ENCODE results near the gene TTYH1.
"Not testable (repeated sequence)": the region's sequence is repeated elsewhere in the genome, so short reads cannot be mapped to it uniquely, and the experiment has no call there.

Gene TTYH1

GRCh38 chr19:54459282-54460229, 44.3 kb downstream of the TTYH1 start:
- no peak for DNase-seq (ENCODE audit: low read depth in 2 of 2)

GRCh38 chr19:54460230-54461005, 45.2 kb downstream of the TTYH1 start:
- DNase-seq (ENCODE audit: low read depth in 2 of 2) = no peak

- DNase-seq (ENCODE audit: low read depth in 2 of 2) = no peak
These were observed 45.9 kb downstream of the TTYH1 start for GRCh38 chr19:54461210-54461609.

GRCh38 chr19:54461613-54462012, 46.3 kb downstream of the TTYH1 start:
- DNase-seq (ENCODE audit: low read depth in 2 of 2) = no peak

GRCh38 chr19:54462047-54462654, 46.9 kb downstream of the TTYH1 start:
- no peak for DNase-seq (ENCODE audit: low read depth in 2 of 2)

GRCh38 chr19:54462655-54463530, 47.6 kb downstream of the TTYH1 start:
- peak; percentile 26 to 47 for DNase-seq (ENCODE audit: low read depth in 2 of 2)

GRCh38 chr19:54463531-54464043, 48.3 kb downstream of the TTYH1 start, which contains the start of gene LENG9:
Gene LENG9, minus strand, starts transcription at chr19:54463778. Its CDS starts 252 bp downstream, at chr19:54463526.
- peak; percentile 76 to 93 for DNase-seq (ENCODE audit: low read depth in 2 of 2)

- peak in 1 of 2 donors; percentile 41 for DNase-seq (ENCODE audit: low read depth in 2 of 2)
These were observed 48.9 kb downstream of the TTYH1 start for GRCh38 chr19:54464044-54464629.

GRCh38 chr19:54464630-54465425, 49.6 kb downstream of the TTYH1 start:
- DNase-seq (ENCODE audit: low read depth in 2 of 2) = peak; percentile 32 to 48

- DNase-seq (ENCODE audit: low read depth in 2 of 2) = no peak
These were observed 50.3 kb downstream of the TTYH1 start for GRCh38 chr19:54465426-54466109.

GRCh38 chr19:54466110-54466480, 50.8 kb downstream of the TTYH1 start:
- DNase-seq (ENCODE audit: low read depth in 2 of 2) = not testable (repeated sequence)

- no peak for DNase-seq (ENCODE audit: low read depth in 2 of 2)
These were observed 54.3 kb downstream of the TTYH1 start for GRCh38 chr19:54469496-54469934.

- DNase-seq (ENCODE audit: low read depth in 2 of 2) = no peak
These were observed 55.1 kb downstream of the TTYH1 start for GRCh38 chr19:54470276-54470887.

- DNase-seq (ENCODE audit: low read depth in 2 of 2) = no peak
These were observed 55.9 kb downstream of the TTYH1 start for GRCh38 chr19:54470991-54471782.

- DNase-seq (ENCODE audit: low read depth in 2 of 2) = no peak
These were observed 58.0 kb downstream of the TTYH1 start, which contains the start of gene CDC42EP5 for GRCh38 chr19:54473071-54473891. Gene CDC42EP5, minus strand, starts transcription at chr19:54473296. Its CDS starts 7,749 bp downstream, at chr19:54465547.

GRCh38 chr19:54473892-54474372, 58.7 kb downstream of the TTYH1 start:
- DNase-seq (ENCODE audit: low read depth in 2 of 2) = no peak

- no peak for DNase-seq (ENCODE audit: low read depth in 2 of 2)
These were observed 60.4 kb downstream of the TTYH1 start for GRCh38 chr19:54475706-54476105.
